AG10803 (cell line): ENCODE results near the gene MAPKBP1.

Experiments
- DNase-seq: peaks from one replicate; pipeline ENCODE4 v3.0.0; 2010; ENCODE audit warnings: low read depth
- H3K4me3 ChIP-seq: 2 replicates; pipeline ENCODE4 v1.5.1; 2011; ENCODE audit warnings: mild to moderate bottlenecking, low read length, control low read depth
- TF ChIP-seq, protein P1 (sequence below): conservative IDR thresholded peaks from 2 replicates; pipeline ENCODE4 v1.5.1; 2011; ENCODE audit warnings: mild to moderate bottlenecking, low read length, control low read depth, inconsistent platforms

MAPKBP1 gene

DNA sequence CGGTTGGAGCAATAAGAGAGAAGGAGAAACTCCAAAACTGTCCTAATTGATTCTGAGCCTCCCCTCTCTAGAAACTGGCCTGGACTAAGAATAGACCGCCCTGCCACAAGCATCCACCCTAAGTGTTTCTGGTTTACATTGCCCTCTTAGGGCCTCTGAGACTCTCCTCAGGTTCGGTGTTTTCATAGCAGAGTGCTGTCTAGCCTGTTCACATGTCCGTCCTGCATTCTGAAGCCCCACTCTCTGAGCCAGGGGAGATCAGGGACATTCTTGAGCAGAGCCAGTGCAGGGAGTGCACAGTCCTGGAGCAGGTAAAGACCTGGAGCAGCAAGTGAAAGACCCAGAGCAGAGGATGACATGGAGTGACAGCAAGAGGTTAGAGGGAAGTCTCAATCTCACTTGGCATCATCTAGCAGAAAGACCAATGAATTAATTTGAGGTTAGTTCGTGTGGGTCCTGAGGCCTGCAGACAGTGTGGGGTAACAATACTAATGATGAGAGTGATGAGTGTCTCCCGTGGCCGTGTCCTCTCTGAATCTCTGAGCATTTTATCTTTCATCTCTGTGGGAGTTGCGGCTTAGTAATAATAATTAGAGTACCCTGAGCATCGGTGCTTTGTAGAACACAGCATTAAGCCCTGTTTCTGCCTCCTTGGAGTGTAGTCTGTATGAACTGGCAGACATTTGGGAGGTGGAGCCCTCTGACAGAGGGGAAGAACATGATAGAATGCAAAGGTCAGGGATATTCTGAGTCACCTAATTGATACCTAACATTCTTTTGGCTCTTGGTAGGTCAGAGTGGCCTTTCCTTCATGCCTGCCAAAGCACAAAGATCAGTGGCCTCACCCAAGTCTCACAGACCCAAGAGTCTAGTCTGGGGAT lies 24.6 kb downstream of the MAPKBP1 start:
- peak; percentile 24 for DNase-seq
- TF ChIP-seq, protein P1, sequence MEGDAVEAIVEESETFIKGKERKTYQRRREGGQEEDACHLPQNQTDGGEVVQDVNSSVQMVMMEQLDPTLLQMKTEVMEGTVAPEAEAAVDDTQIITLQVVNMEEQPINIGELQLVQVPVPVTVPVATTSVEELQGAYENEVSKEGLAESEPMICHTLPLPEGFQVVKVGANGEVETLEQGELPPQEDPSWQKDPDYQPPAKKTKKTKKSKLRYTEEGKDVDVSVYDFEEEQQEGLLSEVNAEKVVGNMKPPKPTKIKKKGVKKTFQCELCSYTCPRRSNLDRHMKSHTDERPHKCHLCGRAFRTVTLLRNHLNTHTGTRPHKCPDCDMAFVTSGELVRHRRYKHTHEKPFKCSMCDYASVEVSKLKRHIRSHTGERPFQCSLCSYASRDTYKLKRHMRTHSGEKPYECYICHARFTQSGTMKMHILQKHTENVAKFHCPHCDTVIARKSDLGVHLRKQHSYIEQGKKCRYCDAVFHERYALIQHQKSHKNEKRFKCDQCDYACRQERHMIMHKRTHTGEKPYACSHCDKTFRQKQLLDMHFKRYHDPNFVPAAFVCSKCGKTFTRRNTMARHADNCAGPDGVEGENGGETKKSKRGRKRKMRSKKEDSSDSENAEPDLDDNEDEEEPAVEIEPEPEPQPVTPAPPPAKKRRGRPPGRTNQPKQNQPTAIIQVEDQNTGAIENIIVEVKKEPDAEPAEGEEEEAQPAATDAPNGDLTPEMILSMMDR = no peak
- no peak overlapping the region for H3K4me3 ChIP-seq

DNA sequence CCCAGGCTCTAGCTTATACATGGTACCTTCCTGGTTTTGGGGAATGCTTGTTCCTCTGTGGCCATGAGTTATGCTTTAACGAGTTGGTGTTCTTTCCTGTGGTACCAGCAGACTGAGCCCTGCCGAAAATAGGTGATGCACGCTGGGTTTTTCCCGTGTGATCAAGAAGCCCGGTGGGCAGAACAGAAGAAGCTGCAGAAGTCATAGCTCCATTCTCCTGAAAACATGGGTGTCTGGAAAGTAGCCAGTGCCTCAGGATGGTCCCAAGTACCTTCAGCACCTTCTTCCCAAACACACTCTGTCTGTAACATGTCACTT lies 25.2 kb downstream of the MAPKBP1 start:
- DNase-seq = no peak
- TF ChIP-seq, protein P1 = no peak
- H3K4me3 ChIP-seq = no peak overlapping the region

DNA sequence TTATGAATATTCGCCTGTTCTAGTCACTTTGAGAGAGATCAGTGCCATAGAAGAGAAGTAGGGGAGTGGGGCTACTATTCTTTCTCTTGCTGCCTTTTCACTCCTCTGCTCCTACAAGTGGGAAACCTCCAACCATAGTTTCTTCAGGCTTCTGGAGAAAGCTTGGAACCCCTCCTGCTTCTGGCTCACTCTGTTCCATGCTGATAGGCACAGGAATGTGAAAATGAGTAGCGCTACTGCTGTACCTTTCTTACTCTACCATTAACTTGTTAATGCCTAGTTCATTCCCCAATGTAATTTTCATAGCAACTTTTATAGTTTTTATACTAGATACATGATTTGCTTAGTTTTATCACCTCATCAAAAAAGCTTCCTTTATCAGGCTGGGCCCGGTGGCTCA lies 26.9 kb downstream of the MAPKBP1 start:
- no peak overlapping the region for H3K4me3 ChIP-seq
- no peak for DNase-seq
- TF ChIP-seq, protein P1 = no peak

DNA sequence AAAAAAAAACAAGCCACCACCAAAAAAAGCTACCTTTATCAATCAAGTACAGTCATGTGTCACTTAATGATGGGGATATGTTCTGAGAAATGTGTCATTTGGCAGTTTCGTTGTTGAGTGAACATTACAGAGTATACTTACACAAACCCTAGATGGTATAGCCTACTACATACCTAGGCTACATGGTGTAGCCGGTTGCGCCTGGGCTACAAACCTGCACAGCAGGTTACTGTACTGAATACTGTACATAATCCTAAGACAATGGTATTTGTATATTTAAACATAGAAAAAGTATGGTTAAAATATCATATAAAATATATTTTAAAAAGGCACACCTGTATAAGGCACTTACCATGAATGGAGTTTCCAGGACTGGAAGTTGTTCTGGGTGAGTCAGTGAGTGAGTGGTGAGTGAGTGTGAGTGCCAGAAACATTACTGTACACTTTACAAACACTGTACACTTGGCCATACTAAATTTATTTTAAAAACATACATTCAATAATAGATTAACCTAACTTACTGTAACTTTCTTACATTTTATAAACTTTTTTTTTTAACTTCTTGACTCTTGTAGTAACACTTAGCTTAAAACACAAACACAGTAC lies 27.7 kb downstream of the MAPKBP1 start:
- no peak overlapping the region for H3K4me3 ChIP-seq
- peak; percentile 26 for DNase-seq
- TF ChIP-seq, protein P1 = no peak

DNA sequence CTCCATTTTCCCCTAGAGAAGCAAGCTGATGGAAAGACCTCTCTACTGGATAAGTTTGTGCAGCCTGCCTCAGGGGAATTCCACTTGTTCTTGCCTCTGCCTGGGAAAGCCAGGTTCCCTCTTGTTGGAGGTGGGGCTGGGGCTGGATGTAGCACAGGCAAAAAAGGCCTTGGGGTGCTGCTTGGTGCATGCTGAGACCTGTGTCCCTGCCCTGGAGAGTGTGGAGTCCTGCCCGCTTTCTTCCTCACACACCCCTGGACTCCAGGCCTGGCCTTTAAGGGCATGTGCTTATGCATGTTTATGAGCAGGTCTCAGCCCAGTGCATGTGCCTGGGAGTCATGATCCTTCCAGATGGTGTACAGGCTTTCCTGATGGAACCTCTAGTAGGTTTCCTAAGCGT lies 30.1 kb downstream of the MAPKBP1 start:
- TF ChIP-seq, protein P1 = no peak
- no peak for DNase-seq
- no peak overlapping the region for H3K4me3 ChIP-seq

DNA sequence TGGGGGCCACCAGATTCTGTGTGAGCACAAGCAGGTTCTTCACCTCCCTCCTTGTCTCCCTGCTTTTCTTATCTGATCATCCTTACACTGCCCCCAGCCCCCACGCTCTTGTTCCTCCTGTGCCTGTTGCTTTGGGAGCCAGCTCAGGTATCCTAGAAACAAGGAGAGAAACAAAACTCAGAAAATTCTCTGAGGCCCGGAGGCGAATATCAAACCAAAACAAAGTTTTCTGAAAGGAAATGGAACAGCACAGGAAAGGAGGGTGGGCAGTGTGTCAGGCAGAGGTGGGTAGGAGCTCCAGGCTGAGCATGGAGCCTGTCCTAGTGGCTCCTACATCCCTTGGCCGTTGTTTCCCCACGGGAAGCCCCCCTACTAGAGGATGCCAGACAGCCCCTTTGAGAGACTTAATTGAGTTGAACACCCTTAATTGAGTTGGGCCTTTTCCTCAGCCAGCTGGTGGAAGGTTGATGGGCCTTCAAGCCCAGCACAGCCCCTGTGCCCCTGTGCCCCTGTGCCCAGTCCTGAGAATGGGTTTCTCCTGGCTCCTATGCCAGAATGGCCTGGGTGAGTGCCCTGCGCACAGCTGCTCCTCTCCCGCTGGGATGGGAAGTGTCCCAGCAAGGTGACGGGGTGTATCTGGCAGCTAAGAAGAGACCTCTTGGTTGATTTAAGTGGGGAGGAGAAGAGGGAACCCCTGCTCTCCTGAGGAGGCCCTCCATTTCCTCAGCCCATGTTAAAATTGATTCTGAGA lies 30.8 kb downstream of the MAPKBP1 start:
- TF ChIP-seq, protein P1 = no peak
- no peak overlapping the region for H3K4me3 ChIP-seq
- no peak for DNase-seq
